HG02571 (cell line): ENCODE data around the gene YIPF5.

ENCODE experiments used
- ATAC-seq: cut with Tn5 transposase; IDR thresholded peaks from one replicate; pipeline ENCODE4 v1.9.1; 2021; ENCODE audit warnings: mild to moderate bottlenecking, moderate library complexity; ENCODE audit not compliant: unreplicated experiment

YIPF5 gene

DNA sequence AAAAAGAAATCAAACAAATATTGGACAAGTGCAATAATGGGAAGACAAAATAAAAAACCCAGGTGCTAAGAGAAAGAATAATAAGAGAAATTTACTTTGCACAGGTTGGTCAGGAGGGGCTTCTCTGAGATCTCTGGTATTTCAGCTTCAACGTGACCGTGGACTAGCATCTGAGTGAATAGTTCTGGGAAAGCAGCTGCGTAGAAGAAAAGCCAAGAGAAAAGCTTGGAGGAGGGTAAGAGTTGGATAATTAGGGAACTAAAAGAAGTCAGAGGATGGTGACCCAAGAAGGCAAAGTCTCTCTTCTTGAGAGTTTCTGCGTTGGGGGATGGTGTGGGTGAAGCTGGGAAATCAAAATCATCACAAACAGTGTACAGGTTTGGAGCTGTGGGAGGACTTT, 41.6 kb downstream of the YIPF5 start:
- no peak for ATAC-seq

DNA sequence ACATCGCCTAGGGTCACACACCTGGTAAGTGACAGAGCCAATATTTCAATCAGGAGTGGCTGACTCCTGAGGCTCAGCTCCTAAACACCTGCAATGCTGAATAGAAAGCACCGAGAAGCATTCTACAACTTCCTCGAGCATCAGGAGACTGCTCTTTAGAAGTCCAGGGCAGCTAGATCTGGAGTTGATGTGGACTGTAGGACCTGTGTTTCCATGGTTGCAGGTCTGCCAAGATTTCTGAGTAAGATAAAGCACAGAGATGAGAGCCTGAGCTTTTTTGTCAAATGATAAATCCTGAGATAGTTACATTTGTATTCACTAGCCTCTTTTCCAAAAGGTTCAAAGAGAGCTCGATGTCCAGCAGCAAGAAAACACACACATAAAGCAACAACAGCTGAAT, 43.8 kb downstream of the YIPF5 start:
- no peak for ATAC-seq

DNA sequence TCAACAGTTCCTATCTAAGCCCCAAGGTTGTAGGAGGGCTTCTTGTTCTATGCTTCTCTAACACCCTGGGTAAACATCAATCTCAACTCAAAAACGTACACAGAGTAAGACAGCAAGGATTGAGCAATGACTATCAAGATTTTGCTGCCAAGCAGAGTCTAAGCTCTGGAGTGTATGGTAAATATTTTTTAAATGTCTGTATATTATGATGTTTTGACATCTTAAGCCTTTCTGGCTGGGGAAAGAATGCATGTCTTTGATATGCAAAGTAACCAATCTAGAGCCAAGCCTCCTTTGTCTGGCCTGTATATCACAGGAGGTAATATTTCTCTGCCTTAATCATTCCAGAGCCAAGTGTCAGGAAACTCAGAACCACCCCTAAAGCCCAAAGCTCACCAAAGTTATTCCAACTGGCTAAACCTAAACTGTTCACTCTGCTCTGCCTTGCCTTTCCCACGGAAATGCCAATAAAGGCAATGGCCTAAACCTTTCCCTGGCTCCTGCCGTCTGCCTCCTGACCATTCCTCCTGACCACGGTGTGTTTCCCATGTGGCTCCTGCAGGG, 45.2 kb downstream of the YIPF5 start:
- no peak for ATAC-seq

GRCh38 chr5:144122641-144123040, 47.8 kb downstream of the YIPF5 start:
- ATAC-seq: no peak

- no peak for ATAC-seq
Observed at GRCh38 chr5:144122081-144122480, 48.4 kb downstream of the YIPF5 start.

GRCh38 chr5:144121577-144121976, 48.9 kb downstream of the YIPF5 start:
- ATAC-seq: no peak

- no peak for ATAC-seq
Observed at GRCh38 chr5:144120661-144121180, 49.7 kb downstream of the YIPF5 start.

GRCh38 chr5:144117412-144117811, 53.0 kb downstream of the YIPF5 start:
- no peak for ATAC-seq

- no peak for ATAC-seq
Observed at GRCh38 chr5:144114571-144114970, 55.9 kb downstream of the YIPF5 start.
